K562 (cell line): Measurements from ENCODE around the gene ZNF501. TPM values are rescaled to one million over a fixed set of nuclear protein-coding genes. Genes with fewer than 3 reads are reported as not detected.

Source experiments
- ATF1 ChIP-seq, 2 experiments: fragments of 450-650 bp in 1 of 2; IDR thresholded peaks; 2 replicates each; pipeline ENCODE4 v1.6.1; 2016; ENCODE audit warnings: missing compliant biosample characterization in 1 of 2, missing genetic modification characterization in 1 of 2
- FOXA3 ChIP-seq, 2 experiments: fragments of 450-650 bp in 1 of 2; sonication (generic) in 1 of 2; formaldehyde crosslinking; IDR thresholded peaks in 1 of 2; conservative IDR thresholded peaks in 1 of 2; 2 replicates each; pipeline versions ENCODE4 v1.4.0 to v1.8.0; 2020 to 2022; ENCODE audit warnings: mild to moderate bottlenecking in 2 of 2, missing genetic modification reagents in 1 of 2
- MAFF ChIP-seq: IDR thresholded peaks from 2 replicates; pipeline ENCODE4 v1.6.1; 2012; ENCODE audit warnings: low read length, improper control_type of control experiment
- MTA3 ChIP-seq: fragments of 450-650 bp; formaldehyde crosslinking; IDR thresholded peaks from 2 replicates; pipeline ENCODE4 v1.6.1; 2017; ENCODE audit warnings: mild to moderate bottlenecking, borderline replicate concordance
- NR3C1 ChIP-seq: sonication (generic); formaldehyde crosslinking; IDR thresholded peaks from 2 replicates; pipeline ENCODE4 v1.8.1; 2022; ENCODE audit warnings: missing genetic modification reagents
- POLR2AphosphoS2 ChIP-seq: IDR thresholded peaks from 2 replicates; pipeline ENCODE4 v1.6.1; 2012; ENCODE audit warnings: low read length, improper control_type of control experiment
- RBBP5 ChIP-seq: fragments of 200-600 bp; sonication (generic); IDR thresholded peaks from 2 replicates; pipeline ENCODE4 v1.6.1; 2012; ENCODE audit warnings: borderline replicate concordance, mild to moderate bottlenecking, low read length, control low read depth, inconsistent platforms; ENCODE audit not compliant: insufficient read depth, poor library complexity, severe bottlenecking
- RFX1 ChIP-seq: fragments of 450-650 bp; IDR thresholded peaks from 2 replicates; pipeline ENCODE4 v1.6.1; 2016; ENCODE audit warnings: mild to moderate bottlenecking, moderate library complexity
- ZNF121 ChIP-seq: sonication (generic); formaldehyde crosslinking; conservative IDR thresholded peaks from 2 replicates; pipeline ENCODE4 v1.8.0; 2022; ENCODE audit warnings: missing genetic modification reagents
- ZSCAN32 ChIP-seq: fragments of 450-650 bp; formaldehyde crosslinking; IDR thresholded peaks from 2 replicates; pipeline ENCODE4 v1.4.0; 2020; ENCODE audit warnings: mild to moderate bottlenecking, moderate library complexity
- polyA plus RNA-seq, 8 experiments: library from polyadenylated mRNA; depleted of rRNA in 4 of 8; stranded (reverse) in 5 of 8; unstranded in 3 of 8; fragments of >200 nt; fragmentation: Nextera tagmentation in 2 of 8; fragmentation: Illumina TruSeq in 1 of 8; extraction: Ambion mirVana in 2 of 8; extraction: Trizol in 1 of 8; gene quantifications; 2 replicates each; pipeline versions ENCODE4 v1.2.1 to v1.2.3, GENCODE V29; 2011 to 2014; ENCODE audit warnings: inconsistent platforms in 1 of 8, missing spikeins in 1 of 8
- total RNA-seq, 7 experiments: library from RNA; depleted of rRNA in 6 of 7; stranded (reverse); fragments of >200 nt in 6 of 7; fragmentation: Illumina TruSeq in 2 of 7; extraction: Trizol in 2 of 7; gene quantifications; 2 replicates each; pipeline versions ENCODE4 v1.2.1 to v1.2.3, GENCODE V29; 2011 to 2021; ENCODE audit warnings: low replicate concordance in 1 of 7
- TF ChIP-seq, protein P1 (sequence below): fragments of 450-650 bp; IDR thresholded peaks from 2 replicates; pipeline ENCODE4 v1.6.1; 2017; ENCODE audit warnings: mild to moderate bottlenecking, moderate library complexity
- TF ChIP-seq, protein P2 (sequence below): IDR thresholded peaks from 2 replicates; pipeline ENCODE4 v1.6.1; 2012; ENCODE audit warnings: low read depth, low read length, improper control_type of control experiment, borderline replicate concordance
- TF ChIP-seq, protein P3 (sequence below): fragments of 200-800 bp; sonication (Bioruptor generic); IDR thresholded peaks from 2 replicates; pipeline ENCODE4 v1.6.1; 2016; ENCODE audit warnings: missing genetic modification characterization, missing compliant biosample characterization
- TF ChIP-seq, protein P4 (sequence below): fragments of 450-650 bp; formaldehyde crosslinking; IDR thresholded peaks from 2 replicates; pipeline ENCODE4 v1.4.0; 2022; ENCODE audit warnings: missing genetic modification characterization
- TF ChIP-seq, protein P5 (sequence below): fragments of 450-650 bp; formaldehyde crosslinking; IDR thresholded peaks from 2 replicates; pipeline ENCODE4 v1.4.0; 2020; ENCODE audit warnings: mild to moderate bottlenecking, moderate library complexity

ZNF501 gene
- total and polyA plus RNA-seq, 9 of the 15 experiments (the other 6 are each of a cell fraction or from before 2014, with no cell fraction given), result 1.2 to 6.5 (median 3.7) TPM

DNA sequence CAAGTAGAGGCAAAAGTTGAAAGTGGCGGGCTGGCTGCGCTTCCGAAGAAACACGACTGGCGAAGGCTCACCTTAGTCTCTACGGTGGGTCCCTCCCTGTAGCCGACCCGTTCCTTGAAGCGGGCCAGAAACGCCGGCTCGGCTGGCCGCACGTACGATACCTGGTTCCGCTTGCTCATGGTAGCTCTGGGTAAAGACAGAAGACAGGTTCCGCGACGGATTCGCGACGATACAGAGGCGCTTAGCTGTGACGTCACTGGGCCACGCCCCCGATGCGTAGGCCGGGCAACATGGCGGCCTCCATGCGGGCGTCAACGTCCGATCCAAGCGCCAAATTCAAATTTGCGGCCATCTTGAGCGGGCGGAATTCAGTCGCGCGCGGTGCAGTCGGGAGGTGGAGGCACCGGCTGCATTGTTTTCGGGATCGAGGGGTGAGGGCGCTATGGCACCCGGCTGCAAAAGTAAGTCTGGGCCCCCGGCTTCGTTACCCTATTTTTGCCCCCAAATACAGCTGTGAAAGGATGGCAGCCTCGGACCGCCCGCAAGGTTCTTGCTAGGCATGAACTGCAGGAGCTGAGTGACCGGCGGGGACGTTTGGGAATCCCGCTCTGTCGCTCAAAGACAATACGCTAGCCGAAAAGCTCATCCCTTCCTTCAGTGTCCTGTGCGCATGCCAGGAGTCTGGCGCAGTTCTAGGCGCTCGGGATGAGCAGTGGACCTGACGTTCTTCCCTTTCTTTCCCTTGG is 32.2 kb downstream of the ZNF501 start, which contains the start of the genes KIAA1143 and KIF15 (continued):
- TF ChIP-seq MTA3 (peak; percentile 94), ATF1 (CRISPR knock-in tag; IDR thresholded peaks at IDR 0.05) (peak; percentile 97), ATF1 (tag; IDR thresholded peaks at IDR 0.05) (peak; percentile 100), ZNF121 (CRISPR knock-in tag) (no peak), RFX1 (peak; percentile 58), FOXA3 (CRISPR knock-in tag; conservative IDR thresholded peaks at IDR 0.05 in 1 of 2, IDR thresholded peaks at IDR 0.05 in 1 of 2) (no peak; a peak in 1 of 4 replicates), POLR2AphosphoS2 (0 out of 2 replicates have a peak, but pooled peaks have one; percentile 53), MAFF (no peak), NR3C1 (CRISPR knock-in tag) (no peak), ZSCAN32 (no peak), RBBP5 (peak; percentile 92)
- TF ChIP-seq, protein P1, sequence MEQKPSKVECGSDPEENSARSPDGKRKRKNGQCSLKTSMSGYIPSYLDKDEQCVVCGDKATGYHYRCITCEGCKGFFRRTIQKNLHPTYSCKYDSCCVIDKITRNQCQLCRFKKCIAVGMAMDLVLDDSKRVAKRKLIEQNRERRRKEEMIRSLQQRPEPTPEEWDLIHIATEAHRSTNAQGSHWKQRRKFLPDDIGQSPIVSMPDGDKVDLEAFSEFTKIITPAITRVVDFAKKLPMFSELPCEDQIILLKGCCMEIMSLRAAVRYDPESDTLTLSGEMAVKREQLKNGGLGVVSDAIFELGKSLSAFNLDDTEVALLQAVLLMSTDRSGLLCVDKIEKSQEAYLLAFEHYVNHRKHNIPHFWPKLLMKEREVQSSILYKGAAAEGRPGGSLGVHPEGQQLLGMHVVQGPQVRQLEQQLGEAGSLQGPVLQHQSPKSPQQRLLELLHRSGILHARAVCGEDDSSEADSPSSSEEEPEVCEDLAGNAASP, result no peak
- TF ChIP-seq, protein P2, sequence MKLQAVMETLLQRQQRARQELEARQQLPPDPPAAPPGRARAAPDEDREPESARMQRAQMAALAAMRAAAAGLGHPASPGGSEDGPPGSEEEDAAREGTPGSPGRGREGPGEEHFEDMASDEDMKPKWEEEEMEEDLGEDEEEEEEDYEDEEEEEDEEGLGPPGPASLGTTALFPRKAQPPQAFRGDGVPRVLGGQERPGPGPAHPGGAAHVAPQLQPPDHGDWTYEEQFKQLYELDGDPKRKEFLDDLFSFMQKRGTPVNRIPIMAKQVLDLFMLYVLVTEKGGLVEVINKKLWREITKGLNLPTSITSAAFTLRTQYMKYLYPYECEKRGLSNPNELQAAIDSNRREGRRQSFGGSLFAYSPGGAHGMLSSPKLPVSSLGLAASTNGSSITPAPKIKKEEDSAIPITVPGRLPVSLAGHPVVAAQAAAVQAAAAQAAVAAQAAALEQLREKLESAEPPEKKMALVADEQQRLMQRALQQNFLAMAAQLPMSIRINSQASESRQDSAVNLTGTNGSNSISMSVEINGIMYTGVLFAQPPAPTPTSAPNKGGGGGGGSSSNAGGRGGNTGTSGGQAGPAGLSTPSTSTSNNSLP, result peak; percentile 92; the same call in 1 of the 2 replicates
- TF ChIP-seq, protein P3, sequence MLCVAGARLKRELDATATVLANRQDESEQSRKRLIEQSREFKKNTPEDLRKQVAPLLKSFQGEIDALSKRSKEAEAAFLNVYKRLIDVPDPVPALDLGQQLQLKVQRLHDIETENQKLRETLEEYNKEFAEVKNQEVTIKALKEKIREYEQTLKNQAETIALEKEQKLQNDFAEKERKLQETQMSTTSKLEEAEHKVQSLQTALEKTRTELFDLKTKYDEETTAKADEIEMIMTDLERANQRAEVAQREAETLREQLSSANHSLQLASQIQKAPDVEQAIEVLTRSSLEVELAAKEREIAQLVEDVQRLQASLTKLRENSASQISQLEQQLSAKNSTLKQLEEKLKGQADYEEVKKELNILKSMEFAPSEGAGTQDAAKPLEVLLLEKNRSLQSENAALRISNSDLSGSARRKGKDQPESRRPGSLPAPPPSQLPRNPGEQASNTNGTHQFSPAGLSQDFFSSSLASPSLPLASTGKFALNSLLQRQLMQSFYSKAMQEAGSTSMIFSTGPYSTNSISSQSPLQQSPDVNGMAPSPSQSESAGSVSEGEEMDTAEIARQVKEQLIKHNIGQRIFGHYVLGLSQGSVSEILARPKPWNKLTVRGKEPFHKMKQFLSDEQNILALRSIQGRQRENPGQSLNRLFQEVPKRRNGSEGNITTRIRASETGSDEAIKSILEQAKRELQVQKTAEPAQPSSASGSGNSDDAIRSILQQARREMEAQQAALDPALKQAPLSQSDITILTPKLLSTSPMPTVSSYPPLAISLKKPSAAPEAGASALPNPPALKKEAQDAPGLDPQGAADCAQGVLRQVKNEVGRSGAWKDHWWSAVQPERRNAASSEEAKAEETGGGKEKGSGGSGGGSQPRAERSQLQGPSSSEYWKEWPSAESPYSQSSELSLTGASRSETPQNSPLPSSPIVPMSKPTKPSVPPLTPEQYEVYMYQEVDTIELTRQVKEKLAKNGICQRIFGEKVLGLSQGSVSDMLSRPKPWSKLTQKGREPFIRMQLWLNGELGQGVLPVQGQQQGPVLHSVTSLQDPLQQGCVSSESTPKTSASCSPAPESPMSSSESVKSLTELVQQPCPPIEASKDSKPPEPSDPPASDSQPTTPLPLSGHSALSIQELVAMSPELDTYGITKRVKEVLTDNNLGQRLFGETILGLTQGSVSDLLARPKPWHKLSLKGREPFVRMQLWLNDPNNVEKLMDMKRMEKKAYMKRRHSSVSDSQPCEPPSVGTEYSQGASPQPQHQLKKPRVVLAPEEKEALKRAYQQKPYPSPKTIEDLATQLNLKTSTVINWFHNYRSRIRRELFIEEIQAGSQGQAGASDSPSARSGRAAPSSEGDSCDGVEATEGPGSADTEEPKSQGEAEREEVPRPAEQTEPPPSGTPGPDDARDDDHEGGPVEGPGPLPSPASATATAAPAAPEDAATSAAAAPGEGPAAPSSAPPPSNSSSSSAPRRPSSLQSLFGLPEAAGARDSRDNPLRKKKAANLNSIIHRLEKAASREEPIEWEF (CRISPR knock-in tag), result no peak
- TF ChIP-seq, protein P4, sequence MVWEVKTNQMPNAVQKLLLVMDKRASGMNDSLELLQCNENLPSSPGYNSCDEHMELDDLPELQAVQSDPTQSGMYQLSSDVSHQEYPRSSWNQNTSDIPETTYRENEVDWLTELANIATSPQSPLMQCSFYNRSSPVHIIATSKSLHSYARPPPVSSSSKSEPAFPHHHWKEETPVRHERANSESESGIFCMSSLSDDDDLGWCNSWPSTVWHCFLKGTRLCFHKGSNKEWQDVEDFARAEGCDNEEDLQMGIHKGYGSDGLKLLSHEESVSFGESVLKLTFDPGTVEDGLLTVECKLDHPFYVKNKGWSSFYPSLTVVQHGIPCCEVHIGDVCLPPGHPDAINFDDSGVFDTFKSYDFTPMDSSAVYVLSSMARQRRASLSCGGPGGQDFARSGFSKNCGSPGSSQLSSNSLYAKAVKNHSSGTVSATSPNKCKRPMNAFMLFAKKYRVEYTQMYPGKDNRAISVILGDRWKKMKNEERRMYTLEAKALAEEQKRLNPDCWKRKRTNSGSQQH (CRISPR knock-in tag), result 0 out of 2 replicates have a peak, but pooled peaks have one; percentile 38
- TF ChIP-seq, protein P5, sequence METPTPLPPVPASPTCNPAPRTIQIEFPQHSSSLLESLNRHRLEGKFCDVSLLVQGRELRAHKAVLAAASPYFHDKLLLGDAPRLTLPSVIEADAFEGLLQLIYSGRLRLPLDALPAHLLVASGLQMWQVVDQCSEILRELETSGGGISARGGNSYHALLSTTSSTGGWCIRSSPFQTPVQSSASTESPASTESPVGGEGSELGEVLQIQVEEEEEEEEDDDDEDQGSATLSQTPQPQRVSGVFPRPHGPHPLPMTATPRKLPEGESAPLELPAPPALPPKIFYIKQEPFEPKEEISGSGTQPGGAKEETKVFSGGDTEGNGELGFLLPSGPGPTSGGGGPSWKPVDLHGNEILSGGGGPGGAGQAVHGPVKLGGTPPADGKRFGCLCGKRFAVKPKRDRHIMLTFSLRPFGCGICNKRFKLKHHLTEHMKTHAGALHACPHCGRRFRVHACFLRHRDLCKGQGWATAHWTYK (CRISPR knock-in tag), result 0 out of 2 replicates have a peak, but pooled peaks have one; percentile 14
